HG03103 (cell line): ENCODE results near the gene NIPSNAP2.
A peak's percentile ranks its signal among the peaks of the same experiment; 100 is the strongest.
"Not testable (repeated sequence)": the region's sequence is repeated elsewhere in the genome, so short reads cannot be mapped to it uniquely, and the experiment has no call there.

ENCODE experiments used
- ATAC-seq: cut with Tn5 transposase; IDR thresholded peaks from one replicate; pipeline ENCODE4 v1.9.1; 2021; ENCODE audit warnings: low read depth; ENCODE audit not compliant: unreplicated experiment

Gene NIPSNAP2

GRCh38 chr7:55973747-55974250, 9.4 kb downstream of the NIPSNAP2 start:
- ATAC-seq = no peak

- no peak for ATAC-seq
These were observed 11.7 kb downstream of the NIPSNAP2 start for GRCh38 chr7:55975988-55976633.

GRCh38 chr7:55977831-55978230, 13.4 kb downstream of the NIPSNAP2 start:
- ATAC-seq = no peak

GRCh38 chr7:55980266-55980665, 15.9 kb downstream of the NIPSNAP2 start:
- ATAC-seq = no peak

- ATAC-seq = no peak
These were observed 19.2 kb downstream of the NIPSNAP2 start for GRCh38 chr7:55983537-55983936.

- ATAC-seq = no peak
These were observed 28.0 kb downstream of the NIPSNAP2 start for GRCh38 chr7:55992346-55992745.

GRCh38 chr7:55996856-55997500, 32.6 kb downstream of the NIPSNAP2 start:
- no peak for ATAC-seq

- ATAC-seq = no peak
These were observed 39.4 kb downstream of the NIPSNAP2 start for GRCh38 chr7:56003749-56004148.

- ATAC-seq = no peak
These were observed 42.8 kb downstream of the NIPSNAP2 start for GRCh38 chr7:56007167-56007652.

- ATAC-seq = no peak
These were observed 43.5 kb downstream of the NIPSNAP2 start for GRCh38 chr7:56007891-56008290.

- ATAC-seq = no peak
These were observed 45.3 kb downstream of the NIPSNAP2 start for GRCh38 chr7:56009695-56010094.

GRCh38 chr7:56017015-56017414, 52.6 kb downstream of the NIPSNAP2 start:
- ATAC-seq = not testable (repeated sequence)

- no peak for ATAC-seq
These were observed 55.1 kb downstream of the NIPSNAP2 start for GRCh38 chr7:56019501-56019900.

GRCh38 chr7:56023500-56023899, 59.1 kb downstream of the NIPSNAP2 start:
- ATAC-seq = no peak

GRCh38 chr7:56026538-56026937, 62.2 kb downstream of the NIPSNAP2 start:
- no peak for ATAC-seq

GRCh38 chr7:56028942-56029630, 64.7 kb downstream of the NIPSNAP2 start:
- ATAC-seq = no peak

GRCh38 chr7:56030340-56030739, 66.0 kb downstream of the NIPSNAP2 start:
- ATAC-seq = no peak

GRCh38 chr7:56031556-56031955, 67.2 kb downstream of the NIPSNAP2 start:
- not testable (repeated sequence) for ATAC-seq

- ATAC-seq = not testable (repeated sequence)
These were observed 68.2 kb downstream of the NIPSNAP2 start for GRCh38 chr7:56032578-56032977.

- peak; percentile 95 for ATAC-seq
These were observed 69.5 kb downstream of the NIPSNAP2 start for GRCh38 chr7:56033671-56034432.

GRCh38 chr7:56040730-56041129, 76.3 kb downstream of the NIPSNAP2 start:
- ATAC-seq = no peak
